NCI-H460 (cell line): ENCODE measurements around the gene SLC6A9. TPM values are rescaled to one million over a fixed set of nuclear protein-coding genes. Genes with fewer than 3 reads are reported as not detected.

Experiments
- DNase-seq: peaks from one replicate; pipeline ENCODE4 v3.0.0-alpha.2; 2016; ENCODE audit warnings: low read depth; ENCODE audit errors: extremely low read depth
- total RNA-seq: library from RNA; depleted of rRNA; stranded (reverse); fragments of >200 nt; shearing (Covaris generic); gene quantifications from 2 replicates; pipeline ENCODE4 v1.2.3, GENCODE V29; 2014

The SLC6A9 gene
- total RNA-seq, 1 experiment from 2014 or later: 12.9 TPM

DNA sequence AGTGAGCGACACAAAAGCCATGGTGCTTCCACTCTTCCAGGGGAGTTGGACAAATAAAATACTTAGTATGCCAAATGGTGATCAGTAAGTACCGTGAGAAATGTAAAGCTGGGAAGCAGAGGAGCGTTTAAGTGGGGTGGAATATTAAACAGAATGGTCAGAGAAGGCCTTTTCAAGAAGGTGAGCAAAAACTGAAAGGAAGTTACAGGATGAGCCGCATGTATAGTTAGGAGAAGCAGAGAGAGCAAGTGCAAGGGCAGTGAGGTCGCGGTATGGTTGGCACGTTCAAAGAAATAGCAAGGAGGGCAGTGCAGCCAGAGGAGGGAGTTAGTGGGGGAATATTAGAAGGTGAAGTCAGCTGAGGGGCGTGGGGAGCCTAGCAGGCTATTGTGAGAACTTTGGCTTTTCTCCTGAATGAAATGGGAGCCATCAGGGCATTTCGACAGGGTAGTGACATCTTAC, 57.2 kb downstream of the SLC6A9 start:
- no peak for DNase-seq

DNA sequence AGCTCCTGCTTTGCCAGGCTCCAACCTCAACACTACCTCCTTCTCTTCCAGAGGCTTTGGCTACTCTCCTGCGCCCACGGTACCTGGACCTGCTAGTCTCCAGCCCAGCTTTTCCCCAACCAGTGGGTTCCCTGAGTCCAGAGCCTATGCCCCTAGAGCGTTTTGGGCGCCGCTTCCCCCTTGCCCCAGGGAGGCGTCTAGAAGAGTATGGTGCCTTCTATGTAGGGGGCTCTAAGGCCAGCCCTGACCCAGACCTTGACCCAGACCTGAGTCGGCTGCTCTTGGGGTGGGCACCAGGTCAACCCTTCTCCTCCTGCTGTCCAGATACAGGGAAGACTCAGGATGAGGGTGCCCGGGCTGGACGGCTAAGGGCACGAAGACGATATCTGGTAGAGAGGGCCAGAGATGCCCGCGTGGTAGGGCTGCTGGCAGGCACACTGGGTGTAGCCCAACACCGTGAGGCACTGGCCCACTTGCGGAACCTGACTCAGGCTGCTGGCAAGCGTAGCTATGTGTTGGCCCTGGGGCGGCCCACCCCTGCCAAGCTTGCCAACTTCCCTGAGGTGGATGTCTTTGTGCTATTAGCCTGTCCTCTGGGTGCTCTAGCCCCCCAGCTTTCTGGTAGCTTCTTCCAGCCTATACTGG, 59.8 kb downstream of the SLC6A9 start:
- no peak for DNase-seq

DNA sequence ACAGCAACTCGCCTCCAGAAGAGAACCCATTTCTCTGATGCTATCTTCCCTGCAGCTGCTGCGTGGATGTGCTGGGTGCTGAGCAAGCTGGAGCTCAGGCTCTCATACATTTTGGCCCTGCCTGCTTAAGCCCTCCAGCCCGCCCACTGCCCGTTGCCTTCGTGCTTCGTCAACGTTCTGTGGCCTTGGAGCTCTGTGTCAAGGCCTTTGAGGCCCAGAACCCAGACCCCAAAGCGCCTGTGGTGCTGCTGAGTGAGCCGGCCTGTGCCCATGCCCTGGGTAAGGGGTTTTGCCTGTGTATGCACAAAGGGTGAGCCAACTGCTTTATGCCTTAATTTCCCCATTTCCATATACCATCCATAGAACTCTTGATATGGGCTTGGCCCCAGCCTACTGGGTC, 60.4 kb downstream of the SLC6A9 start:
- DNase-seq: no peak

DNA sequence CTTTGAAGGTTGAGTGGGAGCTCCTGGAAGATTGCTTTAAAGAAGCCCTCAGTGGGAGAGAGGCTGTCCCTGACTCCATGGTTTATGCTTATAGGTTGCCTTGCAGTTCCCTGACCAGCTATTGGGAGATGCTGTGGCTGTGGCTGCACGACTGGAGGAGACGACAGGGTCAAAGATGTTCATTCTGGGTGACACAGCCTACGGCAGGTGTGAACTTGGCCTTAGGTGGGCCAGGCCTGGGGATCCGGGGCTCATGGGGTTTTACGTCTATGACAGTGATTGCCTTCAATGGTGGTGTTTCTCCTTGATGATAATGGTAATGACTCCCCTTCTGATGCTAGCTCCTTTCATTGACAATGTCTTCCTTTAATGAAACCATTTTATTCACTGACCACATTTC, 60.8 kb downstream of the SLC6A9 start:
- DNase-seq: no peak

DNA sequence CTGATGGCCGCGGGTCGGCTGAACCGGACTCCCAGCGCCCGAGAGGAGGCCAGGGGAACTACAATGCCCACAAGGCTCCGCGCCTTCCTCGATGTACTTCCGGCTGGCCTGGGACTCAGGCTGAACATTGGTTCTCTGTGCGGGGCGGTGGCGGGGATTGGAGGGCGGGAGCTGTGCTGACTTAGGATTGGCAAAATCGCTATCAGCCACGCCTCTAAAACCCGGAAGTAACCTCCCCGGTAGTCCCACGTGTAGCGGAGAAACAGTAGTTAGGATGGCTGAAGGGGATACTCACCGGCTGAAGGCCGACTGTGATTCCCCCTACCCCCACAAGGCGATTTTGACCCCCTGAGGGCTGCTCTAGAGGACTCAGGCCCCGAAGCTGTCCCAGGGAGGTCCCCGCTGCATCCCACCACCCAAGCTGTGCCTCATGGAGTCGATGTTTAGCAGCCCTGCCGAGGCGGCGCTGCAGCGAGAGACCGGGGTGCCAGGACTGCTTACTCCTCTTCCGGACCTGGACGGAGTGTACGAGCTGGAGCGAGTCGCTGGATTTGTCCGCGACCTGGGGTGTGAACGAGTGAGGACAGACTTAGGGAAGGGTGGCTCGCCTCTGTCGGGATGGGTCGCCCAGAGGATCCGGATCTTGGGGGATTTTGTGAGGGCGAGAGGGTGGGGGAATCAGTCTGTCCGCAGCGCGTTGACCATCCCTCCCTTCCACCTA, 61.4 kb downstream of the SLC6A9 start, which contains the start of gene DPH2:
DPH2 (plus strand) TSS at position 265 of the 721 bp plus-strand sequence; CDS start at position 431, 166 bp downstream.
- peak; percentile 90 for DNase-seq

DNA sequence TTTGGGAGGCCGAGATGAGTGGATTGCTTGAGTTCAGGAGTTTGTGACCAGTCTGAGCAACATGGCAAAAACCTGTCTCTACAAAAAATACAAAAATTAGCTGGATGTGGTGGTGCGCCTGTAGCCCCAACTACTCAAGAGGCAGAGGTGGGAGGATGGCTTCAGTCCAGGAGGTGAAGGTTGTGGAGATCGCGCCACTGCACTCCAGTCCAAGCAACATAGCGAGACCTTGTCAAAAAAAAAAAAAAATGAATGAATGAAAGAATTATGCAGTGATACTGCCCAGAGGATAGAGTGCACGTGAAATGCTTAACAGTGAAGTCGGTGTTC, 61.9 kb downstream of the SLC6A9 start:
- DNase-seq: no peak

DNA sequence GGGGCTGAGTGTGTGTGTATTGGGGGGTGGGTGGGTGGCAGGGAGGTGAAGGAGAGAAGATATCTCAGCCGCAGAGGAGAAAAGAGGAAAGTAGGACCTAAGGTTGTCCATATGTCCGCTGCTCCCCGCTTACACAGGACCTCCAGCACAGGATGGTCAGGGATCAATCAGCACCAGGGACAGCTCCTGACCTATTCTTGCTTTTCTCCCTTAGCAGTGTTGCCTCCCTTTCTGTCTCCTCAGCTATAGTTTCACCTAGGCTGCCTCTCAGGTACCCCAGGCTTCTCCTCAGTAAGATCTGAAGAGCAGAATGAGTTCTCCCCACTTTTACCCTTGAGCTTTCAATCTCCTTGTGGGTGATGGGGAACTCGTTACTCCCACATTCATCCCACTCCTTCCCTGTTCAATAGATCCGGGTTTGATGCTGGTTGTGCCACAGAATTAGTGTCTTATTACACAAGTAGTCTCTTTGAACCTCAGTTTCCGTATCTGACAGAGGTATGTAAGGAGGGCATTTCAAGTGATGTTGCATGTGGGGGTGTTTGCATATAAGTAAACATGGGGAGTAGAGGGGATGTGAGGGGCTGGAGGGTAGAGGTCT, 62.8 kb downstream of the SLC6A9 start:
- no peak for DNase-seq

DNA sequence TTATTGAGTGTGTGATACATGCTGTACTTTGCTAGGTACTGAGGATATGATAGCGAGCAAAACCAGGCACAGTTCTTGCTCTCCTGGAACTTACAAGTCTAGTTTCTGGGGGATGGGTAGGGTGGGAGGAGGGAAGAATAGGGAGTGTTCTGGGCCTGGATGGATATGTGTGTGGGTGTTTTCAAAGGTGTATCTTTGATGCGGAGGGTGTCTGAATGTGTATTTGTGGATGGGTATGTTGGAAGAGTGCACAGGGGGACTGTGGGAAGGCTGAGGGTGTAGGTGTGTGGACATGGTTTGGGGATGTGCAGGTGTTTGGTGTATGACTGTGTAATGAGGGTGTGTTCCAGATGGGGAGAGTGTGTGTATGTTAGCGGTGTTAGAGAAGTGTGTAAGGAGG, 65.9 kb downstream of the SLC6A9 start:
- no peak for DNase-seq

DNA sequence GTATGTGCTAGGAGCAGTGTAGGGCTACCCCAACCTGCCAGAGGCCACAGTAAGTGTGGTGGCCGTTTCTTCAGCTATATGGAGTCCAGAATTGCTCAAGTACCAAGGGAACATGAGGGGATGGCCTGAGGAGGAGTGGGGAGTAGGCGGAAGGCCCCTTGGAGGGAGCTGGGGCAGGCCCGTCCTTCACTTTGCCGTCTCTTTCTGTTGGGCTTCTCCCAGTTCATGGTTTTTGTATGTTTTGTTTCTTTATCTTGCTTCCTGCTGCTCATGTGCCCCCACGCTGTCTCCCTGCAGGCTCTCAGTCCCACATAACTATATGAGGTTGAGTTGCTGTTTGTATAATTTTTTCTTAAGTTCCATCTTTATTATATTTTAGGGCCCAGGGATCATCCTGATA, 67.4 kb downstream of the SLC6A9 start:
- no peak for DNase-seq

DNA sequence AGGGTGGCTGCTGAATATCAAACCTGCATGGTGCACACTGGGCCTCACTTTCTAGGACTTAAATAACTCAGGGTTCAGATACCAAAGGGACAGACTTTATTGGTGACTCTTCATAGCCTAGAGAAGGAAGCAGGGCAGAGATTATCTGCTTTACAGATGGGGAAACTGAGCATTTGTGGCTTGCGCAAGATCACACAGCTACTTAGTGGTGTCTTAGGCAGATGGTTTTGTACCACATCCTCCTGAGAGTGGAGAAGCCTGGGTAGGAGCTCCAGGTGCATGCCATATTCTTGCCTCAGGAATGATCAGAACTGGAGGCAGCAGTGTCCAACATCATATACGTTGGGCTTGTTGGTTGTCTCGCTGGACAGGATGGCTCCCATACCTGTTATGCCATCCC, 68.3 kb downstream of the SLC6A9 start:
- DNase-seq: no peak

DNA sequence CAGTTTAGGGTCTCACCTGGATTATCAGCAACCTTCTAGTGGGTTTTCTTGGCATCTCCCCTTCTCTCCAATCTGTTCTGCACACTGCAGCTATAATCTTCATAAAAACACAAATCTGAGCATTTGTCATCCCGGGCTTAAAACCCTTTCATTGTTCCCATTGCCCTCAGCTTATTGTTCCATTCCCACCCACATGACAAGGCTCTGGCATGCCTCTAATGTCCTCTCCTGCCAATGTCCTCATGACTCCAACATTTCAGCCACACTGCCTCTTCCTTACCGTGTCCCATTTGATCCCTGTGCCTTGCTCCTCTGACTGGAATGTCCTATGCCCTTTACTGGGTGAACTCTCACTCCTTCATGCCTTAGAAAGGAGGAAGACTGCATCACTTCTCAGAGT, 68.9 kb downstream of the SLC6A9 start:
- no peak for DNase-seq

DNA sequence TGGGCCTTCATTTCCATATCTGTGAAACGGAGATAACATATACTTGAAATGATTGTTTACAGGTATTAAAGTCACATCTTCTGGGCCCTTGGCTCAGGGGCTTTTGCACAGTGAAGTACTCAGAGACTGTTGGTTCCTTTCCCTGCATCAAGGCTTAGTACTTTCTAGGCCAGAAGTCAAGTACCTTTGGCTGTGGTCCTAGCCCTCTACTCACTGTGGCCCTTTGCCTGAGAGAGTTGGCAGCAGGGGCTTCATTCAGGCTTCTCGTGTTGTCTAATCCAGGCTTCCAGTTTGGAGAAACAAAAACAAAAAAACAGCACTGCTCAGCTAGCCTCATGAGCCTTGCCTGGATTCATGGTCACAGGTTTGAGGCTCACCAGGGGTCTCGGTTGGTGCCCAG, 69.6 kb downstream of the SLC6A9 start:
- DNase-seq: no peak

DNA sequence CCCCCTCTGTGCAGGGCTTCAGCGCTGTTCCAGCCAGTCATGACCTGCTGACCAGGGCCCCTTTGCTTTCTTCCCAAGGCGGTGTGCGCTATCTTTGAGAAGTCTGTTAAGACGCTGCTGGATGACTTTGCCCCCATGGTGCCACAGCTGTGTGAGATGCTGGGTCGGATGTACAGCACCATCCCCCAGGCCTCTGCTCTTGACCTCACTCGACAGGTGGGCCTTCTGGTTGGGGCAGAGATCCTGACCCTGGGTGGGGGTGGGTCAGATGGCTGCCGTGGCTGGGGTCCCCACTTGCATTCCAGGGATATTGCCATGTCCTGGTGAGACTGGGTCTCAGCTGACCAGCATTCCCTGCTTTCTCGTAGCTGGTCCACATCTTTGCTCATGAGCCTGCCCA, 70.5 kb downstream of the SLC6A9 start:
- DNase-seq: no peak

DNA sequence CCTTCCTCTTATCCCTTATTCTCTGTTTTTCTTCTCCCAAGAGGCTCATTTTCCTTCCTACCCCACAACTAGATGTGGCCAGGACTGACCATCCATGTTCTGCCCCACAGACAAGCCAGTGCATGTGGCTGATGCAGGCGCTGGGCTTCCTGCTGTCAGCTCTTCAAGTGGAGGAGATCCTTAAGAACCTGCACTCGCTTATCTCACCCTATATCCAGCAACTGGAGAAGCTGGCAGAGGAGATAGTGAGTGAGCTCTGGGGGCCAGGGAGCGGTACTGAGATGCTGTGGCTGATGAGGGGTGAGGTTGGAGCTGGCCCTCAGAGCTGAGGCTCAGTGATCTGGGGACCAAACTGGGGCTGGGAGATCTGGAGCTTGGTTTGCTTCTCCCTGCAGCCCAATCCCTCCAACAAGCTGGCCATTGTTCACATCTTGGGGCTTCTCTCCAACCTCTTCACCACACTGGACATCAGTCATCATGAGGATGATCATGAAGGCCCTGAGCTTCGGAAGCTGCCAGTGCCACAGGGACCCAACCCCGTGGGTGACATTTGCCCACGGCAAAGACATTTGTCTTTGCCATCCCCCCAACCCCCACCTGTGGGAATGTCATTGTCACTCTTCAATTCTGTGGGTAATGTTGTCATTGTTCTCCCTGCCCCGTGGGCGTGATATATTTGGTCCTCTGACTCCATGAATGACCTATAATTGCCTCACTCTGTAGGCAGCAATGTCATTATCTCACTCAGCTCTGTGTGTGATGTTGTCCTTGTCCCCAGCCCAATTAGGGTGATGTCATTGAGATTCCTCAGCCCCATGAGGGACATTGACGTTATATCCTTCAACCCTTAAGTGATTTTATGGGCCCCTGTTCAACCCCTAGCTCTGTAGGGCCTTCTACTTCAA, 72.7 kb downstream of the SLC6A9 start:
- no peak for DNase-seq

DNA sequence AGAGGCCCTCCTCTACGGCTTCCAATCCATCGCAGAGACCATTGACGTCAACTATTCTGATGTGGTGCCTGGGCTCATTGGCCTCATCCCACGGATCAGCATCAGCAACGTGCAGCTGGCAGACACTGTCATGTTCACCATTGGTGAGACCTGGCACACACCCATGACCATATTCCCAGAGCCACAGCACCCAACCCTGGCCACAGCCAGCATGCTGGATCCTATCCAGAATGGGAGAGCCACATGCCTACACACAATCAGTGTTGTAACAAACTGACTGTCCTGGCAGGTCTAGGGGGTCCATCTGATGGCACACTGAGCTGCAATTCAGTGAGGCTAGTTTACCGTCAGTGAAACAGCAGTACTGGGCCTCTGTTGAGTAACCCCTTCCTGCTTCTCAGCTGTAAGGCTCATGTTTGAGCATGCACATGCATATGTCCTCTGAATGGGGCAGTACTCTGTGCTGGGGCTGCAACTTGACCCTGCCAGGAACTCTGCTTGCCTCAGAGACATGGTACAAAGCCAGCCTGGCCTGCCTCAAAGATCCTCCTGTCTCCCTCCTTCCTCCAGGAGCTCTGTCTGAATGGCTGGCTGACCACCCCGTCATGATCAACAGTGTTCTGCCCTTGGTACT, 73.7 kb downstream of the SLC6A9 start:
- DNase-seq: no peak

DNA sequence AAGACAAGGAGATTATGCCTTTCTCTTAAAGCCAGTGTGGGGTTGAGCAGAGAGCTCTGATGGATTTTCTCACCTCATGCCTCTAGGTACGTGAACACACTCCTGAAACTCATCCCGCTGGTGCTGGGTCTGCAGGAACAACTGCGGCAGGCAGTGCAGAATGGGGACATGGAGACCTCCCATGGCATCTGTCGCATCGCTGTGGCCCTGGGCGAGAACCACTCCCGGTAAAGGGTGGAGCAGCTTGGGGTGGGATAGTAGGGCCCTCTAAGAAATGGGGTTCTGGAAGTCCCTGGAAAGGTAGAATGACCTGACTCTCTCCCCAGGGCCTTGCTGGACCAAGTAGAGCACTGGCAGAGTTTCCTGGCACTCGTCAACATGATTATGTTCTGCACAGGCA, 75.0 kb downstream of the SLC6A9 start:
- no peak for DNase-seq

DNA sequence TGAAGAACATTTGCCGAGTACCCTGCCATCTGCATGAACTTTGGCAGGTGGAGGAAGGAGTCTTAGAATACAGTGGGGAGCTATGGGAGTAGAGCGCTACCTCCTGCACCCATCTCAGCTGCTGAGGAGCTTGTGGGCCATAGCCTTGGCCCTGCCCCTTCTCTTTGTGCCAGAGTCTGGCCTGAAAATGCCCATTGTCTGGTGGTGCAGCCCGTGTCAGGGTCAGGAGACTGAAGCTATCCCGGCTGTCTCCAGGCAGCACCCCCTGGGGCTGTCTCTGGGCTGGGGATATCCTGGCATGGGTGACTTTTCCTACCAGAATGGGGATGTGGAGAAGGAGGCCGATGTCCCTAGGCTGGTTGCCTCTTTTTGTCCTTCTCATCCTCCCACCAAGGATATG, 77.2 kb downstream of the SLC6A9 start:
- no peak for DNase-seq

DNA sequence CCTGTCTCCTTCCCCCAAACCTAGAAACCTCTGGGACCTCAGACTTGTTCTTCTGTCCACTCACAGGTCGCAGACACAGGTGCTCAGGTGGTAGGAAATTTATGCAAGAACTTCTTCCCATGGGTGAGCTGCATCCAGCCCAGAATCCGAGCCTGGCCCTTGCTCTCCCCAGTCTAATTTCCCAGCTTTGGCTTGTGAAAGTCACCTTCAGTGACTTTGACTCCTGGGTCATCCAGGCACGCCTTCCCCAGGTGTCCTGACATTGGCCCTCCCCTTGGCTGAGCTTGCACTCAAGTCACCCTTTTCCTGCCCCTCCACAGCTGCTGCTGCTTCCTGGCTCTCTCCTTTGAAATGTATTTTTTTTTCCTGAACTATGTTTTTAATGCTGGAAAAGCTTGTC, 77.9 kb downstream of the SLC6A9 start:
- DNase-seq: no peak

DNA sequence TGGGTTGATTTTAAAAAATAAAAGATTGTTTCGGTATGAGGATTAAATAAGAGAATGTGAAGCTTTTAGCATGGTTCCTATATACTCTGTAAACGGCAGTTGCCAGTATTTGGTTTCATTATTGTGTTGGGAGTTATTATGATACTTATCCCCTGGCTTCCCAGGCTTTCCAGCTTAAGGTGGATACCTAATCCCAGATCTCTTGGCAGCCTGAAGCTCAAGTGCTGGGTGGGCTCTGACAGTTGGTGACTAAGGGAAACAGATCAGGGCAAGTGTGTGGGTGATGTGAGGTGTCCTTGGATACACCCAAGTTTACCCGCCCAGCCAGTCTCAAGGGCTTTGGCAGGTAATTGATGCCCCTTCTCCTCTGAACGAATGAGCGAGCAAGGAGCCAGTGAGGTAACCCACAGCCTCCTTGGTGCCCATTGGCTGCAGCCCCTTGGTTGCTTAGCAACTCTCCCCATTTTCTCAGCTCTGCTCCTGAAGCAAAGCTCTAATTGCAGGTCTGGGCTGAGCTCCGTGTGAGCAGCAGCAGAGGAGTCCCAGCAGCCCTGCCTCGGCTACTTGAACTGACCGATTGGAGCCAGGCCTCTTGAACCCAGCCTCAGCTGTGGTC, 78.4 kb downstream of the SLC6A9 start:
- no peak for DNase-seq
